GM19351 (cell line): ENCODE data around the gene SDHAF2.
"Not testable (repeated sequence)": the region's sequence is repeated elsewhere in the genome, so short reads cannot be mapped to it uniquely, and the experiment has no call there.

ENCODE experiments used
- ATAC-seq: cut with Tn5 transposase; IDR thresholded peaks from one replicate; pipeline ENCODE4 v1.9.1; 2021; ENCODE audit warnings: mild to moderate bottlenecking, moderate library complexity; ENCODE audit not compliant: unreplicated experiment

SDHAF2 gene

DNA sequence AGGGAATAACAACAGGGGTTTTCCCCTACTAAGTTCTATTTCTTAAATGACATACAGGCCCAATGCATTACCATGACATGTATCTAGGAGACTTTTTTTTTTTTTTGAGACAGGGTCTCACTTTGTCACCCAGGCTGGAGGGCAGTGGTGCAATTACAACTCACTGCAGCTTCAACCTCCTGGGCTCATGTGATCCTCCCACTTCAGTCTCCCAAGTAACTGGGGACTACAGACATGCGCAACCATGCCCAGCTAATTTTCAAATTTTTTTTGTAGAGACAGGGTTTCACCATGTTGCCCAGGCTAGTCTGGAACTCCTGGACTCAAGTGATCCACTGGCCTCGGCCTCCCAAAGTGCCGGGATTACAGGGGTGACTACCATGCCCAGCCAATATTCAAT is 7.7 kb upstream of the SDHAF2 start:
- no peak for ATAC-seq

DNA sequence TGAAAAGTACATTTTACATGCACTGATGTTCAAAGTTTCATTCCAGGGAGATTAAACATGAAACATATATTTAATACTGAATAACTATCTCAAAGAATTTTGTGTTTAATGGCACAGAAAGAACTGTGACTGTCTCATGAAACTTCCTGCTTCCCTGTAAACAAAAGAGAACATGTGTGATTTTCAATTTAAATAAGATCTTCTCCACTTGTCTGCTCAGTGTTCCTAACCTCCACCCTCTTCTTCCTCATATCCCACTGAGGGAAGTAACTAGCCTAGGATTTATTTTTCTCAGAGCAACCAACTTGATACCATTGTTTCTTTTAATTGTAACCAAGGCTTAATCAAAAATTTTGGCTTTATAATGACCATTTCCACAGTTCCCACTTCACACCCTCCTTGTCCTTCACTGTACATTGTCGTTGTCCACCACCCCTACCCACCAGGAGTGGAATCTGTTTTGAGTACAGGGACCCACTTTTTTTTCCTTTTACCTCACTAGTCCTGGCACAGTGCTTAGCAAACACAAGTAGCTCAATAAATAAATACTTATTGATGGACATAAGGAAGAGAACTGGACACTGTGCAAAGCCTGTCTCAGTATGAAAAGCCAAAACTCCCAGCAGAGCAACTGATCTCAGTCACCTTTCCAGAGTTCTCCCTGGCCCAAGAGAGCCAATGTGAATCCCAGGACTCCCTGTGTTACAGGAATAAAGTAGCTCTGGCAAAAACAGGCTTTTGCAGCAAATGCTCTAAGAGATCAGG is 4.4 kb upstream of the SDHAF2 start:
- no peak for ATAC-seq

DNA sequence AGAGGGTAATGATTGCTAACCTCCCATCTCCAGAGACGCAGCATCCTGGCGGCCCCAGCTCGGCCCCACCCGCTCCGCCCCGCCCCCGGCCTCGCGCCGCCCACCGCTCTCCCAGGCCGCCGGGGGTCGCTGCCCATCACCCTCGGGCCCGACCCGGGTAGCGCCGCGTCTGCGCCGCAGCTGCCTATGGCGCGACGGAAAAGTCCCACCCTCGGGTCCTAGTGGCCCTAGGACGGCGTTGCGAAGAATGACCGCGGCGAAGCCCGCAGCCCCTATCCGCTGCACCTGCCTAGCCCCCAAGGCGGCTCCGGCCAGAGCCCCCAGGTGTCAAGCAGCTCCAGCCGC is 606 bp upstream of the SDHAF2 start:
- ATAC-seq: peak; percentile 58

DNA sequence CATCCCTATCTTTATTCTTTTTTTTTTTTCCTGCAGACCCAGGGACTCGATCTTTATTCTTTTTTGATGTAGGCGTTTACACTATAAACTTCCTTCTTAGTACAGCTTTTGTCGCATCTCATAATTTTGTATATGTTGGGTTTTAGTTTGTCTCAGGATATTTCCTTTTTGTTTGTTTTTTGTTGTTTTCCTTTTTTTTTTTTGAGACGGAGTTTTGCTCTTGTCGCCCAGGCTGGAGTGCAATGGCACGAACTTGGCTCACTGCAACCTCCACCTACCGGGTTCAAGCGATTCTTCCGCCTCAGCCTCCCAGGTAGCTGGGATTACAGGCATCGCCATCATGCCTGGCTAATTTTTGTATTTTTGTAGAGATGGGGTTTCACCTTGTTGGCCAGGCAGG is 915 bp downstream of the SDHAF2 start:
- ATAC-seq: not testable (repeated sequence)

DNA sequence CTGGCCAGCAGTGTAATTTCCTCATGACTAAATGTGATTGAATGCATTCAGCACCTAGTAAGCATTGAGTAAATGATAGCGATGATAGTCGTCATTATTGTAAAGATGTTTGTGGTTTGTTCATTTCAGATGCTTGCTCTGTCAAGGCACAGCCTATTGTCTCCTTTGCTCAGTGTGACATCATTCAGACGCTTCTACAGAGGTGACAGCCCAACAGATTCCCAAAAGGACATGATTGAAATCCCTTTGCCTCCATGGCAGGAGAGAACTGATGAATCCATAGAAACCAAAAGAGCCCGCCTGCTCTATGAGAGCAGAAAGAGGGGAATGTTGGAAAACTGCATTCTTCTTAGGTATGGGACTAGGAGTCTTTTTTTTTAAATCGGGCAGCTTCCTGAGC is 7.6 kb downstream of the SDHAF2 start:
- no peak for ATAC-seq

DNA sequence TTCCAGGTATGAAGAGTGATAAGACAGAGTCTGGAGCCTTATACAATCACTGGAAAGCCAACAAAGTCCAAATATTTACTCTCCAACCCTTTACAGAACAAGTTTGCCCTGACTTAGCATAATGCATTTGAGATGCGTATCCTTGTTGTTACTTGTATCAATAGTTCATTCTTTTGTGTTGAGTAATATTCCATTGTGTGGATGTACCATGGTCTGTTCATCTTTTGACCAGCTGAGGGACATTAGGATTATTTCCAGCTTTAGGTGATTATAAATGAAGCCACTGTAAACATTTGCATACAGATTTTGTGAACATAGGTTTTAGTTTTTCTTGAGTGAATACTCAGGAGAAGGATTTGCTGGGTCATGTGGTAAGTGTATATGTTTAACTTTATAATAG is 9.7 kb downstream of the SDHAF2 start:
- ATAC-seq: no peak

DNA sequence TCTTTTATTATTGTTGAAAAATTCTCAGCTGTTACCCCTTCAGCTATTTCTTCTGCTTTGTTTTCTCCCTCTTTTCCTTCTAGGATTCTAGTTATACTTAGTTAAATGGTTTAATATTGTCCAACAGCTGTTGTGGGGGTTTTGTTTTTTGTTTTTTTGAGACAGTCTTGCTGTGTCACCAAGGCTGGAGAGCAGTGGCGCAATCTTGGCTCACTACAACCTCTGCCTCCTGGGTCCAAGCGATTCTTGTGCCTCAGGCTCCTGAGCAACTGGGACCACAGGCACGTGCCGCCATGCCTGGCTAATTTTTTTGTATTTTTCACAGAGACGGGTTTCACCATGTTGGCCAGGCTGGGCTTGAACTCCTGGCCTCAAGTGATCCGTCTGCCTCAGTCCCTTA is 12.7 kb downstream of the SDHAF2 start:
- ATAC-seq: no peak

DNA sequence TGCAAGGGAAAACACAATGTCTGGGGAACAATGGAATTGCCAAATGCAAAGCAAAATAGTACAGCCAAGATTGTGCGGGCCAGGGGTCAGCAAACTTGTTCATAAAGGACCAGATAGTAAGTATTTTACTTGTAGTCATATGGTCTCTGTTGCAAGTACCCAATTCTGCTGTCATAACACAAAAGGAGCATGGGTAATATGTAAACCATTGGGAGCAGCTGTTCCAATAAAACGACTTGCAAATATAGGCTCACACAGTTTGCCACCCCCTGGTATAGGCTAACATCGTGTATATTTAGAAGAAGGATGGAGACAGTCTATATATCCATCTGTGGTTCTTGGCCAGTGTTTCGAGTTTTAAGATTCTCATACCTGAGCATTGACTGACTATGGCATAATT is 15.6 kb downstream of the SDHAF2 start:
- no peak for ATAC-seq

DNA sequence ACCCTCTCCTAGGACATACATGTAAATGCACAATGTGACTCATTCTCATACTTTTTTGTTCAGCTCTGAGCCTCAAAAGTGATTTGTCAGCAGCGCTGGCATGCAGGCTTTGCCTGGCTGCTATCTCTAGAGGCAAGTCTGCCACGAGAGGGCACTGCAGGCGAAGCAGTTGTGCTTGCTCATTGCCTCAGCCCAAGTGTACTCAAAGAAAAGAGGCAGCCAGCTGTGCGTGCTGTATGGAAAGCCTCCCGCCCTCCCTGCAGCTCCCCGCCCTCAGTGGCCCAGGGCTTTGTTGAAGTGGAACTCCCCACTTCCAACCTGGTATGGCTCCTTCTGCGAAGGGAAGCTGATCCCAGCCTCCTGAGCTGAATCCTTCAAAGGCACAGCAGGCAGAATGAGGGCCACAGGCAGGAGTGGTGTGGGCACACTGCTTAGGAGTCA is 16.3 kb downstream of the SDHAF2 start:
- ATAC-seq: peak; percentile 66

DNA sequence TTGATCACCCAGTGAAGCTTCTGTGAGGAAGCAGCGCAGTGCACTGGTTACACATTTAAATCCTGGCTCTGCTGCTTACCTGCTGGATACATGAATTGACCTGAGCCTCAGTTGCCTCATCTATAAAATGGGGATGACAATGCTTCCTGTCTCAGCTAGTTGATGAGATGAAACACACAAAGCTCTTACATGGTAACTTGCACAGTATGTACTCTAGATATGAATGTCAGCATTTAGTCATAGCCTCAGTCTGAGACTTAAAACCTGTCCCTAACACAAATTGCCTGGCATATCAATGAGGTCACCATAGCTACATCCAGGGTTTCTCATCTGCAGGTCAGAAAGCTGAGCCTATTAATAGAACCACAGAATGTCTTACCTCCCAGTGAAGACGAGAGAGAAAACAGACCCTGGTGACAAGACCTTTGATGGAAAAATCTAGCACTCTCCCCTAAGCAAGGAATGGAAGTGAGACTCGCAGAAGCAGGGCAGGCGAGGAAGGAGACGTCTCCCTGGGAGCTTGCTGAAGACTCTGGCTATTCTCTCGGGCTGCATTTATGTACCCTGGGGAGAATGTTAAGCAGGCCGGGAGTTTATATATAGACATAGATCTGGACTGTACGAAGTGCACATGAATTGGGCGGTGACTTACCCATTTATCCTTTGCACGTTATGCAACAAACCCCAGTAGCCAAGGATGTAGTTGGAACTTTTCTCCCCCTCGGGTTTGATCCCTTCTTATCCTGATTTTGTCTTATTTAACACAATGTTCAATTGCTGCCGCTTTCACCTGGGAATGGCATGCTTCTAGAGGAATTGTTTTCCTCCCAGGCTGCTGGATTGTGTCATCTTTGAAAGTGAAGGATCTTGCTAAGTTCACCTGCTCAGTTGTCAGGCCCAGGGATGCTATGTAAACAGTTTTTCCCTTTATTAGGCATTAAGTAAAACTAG is 18.0 kb downstream of the SDHAF2 start:
- ATAC-seq: no peak

DNA sequence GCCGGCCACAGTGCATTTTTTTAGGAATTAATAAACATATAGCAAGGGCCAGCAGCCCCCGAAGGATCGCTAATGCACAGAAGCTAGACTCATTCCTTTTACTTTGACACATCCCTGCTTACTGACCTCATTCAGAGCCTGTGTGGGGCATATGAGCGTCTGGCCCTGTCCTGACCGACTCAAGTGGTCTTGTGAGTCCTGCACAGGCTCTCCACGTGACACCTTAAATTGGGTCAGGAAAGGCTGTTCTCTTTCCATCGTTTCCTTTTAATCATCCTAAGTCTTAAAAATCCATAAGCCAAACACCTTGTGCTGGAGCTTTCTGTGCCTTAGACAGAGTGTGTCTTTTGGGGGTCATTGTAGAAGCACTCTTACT is 18.6 kb downstream of the SDHAF2 start:
- no peak for ATAC-seq

DNA sequence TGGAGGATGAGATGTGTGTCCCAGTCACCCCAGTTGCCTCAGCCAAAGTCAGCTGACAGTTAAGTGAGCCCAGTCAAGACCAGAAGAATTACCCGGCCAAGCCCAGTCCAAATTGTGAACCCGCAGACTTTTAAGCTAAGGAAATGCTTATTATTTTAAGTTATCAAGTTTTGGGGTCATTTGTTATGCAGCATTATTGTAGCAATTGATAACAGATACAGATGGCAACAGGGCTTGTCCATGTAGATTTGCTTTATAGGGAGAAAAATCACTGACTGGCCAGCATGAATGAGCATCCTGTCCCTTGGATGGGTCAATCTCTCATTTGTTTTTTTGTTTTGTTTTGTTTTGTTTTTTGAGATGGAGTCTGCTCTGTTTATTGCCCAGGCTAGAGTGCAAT is 22.9 kb downstream of the SDHAF2 start:
- no peak for ATAC-seq

DNA sequence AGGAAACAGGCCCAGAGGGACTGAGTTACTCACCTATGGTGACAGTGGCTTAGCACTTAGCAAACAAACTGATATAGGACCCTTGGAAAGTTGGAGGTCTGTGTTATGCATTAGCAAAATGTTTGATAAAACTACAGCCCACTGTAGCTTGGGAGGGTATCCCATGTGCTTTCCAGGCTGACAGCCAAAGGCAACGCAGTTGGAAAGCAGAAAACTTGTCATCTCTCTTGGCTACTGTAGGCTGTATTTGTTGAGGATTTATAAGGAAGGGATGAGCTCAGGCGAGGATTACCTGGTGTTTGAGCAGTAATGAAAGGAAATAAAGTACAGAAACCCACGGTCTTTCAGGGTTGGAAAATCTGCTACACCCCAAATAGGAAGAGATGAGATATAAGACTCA is 23.8 kb downstream of the SDHAF2 start:
- no peak for ATAC-seq

DNA sequence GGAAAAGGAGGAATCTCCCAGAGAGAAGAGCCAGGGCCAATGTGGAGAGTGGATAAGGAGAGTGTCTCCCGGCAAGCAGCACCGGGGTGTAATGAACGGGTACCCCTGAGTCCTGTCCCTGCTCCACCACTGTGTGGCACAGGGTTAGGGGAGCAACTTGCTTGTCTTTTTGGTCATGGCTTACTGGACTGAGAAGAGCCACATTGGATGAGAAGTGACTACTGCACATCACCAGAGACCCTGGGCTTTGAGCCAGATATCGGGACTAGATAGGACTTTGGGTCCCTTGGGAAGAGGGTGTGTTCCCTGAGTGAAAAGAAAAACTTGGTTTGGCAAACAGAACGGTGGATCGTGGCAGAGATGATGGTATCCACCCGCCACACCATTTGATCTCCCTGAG is 24.6 kb downstream of the SDHAF2 start:
- no peak for ATAC-seq

DNA sequence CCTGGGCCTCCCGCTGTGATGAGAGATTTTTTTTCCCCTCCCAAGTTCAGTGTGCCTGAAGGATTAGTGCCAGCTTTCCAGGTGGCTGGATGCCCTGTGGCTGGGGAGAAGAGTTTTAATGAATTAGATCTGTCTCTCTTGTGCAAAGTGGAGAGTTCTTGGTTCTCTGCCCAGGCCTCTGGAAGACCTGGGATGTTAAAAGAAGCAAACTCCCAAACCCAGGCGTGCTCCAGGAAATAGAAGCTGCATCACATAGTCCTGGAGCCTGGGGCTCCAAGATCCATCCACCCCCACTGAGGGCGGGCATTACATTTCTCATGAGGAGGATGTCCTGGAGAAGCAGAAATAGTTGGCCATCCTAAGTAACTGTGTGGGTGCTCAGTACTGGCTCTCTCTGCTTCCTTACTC is 30.6 kb downstream of the SDHAF2 start:
- no peak for ATAC-seq

DNA sequence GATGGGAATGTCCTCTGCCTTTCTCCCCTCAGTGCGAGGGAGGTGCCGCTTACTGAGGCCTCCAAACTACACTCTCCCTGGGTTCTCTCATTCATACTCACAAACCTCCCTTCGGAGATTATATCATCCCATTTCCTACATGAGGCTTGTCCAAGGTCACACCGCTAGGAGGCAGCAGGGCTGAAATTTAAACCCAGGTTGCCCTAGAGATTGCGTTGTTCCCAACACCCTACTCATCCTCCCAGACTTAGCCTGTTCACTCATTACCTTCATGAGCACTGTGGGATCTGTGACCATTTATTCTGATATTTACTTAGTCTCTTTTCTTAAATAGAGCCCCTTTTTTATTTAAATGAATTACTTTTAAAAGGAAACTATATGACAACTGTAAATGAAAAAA is 31.1 kb downstream of the SDHAF2 start:
- ATAC-seq: no peak

DNA sequence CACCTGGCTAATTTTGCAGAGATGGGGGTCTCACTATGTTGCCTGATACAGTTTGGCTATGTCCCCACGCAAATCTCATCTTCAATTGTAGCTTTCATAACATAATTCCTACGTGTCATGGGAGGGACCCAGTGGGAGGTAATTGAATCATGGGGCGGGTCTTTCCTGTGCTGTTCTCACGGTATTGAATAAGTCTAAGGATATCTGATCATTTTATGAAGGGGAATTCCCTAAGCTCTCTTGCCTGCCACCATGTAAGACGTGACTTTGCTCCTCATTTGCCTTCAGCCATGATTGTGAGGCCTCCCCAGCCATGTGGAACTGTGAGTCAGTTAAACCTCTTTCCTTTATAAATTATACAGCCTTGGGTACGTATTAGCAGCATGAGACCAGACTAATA is 37.7 kb downstream of the SDHAF2 start:
- not testable (repeated sequence) for ATAC-seq

DNA sequence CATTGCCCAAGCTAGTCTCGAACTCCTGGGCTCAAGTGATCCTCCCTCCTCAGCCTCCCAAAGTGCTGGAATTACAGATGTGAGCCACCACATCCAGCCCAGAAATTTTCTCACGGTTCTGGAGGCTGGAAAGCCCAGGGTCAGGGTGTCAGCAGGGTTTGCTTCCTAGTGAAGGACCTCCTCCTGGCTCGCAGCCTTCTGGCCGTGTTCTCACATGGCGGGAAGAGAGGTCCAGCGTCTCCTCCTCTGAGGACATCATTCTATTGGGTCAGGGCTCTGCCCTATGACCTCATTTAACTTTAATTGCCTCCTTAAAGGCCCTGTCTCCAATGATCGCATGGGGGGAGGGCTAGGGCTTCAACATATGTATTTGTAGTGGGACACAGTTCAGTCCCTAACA is 38.1 kb downstream of the SDHAF2 start:
- ATAC-seq: no peak

DNA sequence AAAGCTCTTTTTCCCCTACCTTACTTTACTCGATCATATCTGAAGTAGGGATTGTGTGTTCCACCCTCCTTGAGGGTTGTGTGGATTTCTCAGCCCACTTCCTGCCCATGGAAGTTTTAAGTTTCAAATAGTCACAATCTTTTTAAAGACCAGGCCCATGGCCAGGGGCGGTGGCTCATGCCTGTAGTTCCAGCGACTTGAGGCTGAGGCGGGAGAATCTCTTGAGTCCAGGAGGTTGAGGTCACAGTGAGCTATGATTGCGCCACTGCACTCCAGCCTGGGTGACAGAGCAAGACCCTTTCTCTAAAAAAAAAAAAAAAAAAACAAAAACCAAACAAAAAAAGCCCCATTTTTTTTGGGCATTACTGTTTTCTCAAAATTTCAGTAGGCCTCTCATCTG is 42.4 kb downstream of the SDHAF2 start:
- ATAC-seq: no peak

DNA sequence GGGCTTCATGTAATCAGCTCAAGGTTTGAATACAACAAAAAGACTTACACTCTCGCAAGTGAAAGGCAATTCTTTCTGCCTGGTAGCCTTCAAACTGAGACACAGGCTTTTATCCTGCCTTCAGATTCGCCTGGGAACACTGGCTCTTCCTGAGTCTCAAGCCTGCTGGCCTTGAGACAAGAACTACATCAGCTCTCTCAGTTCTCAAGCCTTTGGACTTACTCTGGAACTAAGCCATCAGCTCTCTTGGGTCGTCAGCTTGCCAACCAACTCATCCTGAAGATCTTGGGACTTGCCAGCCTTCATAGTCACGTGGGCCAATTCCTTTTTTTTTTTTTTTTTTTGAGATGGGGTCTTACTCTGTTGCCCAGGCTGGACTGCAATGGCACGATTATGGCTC is 42.9 kb downstream of the SDHAF2 start:
- no peak for ATAC-seq

DNA sequence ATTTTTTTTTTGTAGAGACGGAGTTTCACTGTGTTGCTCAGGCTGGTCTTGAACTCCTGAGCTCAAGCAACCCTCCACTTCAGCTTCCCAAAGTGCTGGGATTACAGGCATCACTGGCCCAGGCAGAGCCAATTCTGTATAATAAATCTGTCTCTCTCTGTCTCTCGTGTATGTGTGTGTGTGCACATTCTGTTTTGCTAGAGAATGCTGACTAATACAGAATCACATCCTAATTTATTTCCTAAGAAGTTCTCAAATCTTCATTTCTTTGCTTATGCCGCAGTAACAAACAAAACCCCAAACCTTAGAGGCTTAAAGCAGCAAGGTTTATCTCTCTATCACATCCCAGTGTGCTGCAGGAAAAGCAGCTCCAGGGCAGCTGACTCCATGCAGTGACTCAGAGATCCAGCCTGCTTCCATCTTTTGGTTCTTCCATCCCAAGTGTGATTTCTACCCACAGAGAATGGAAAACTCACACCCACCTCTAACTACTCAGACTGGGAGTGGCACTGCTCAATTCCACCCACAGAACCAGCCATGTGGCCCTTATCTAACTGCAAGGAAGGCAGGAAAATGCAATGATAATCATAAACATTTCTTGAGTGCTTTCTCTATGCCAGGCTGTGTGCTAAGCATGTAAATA is 43.6 kb downstream of the SDHAF2 start:
- no peak for ATAC-seq
